Measurements from ENCODE around the gene FLOT1. TPM values are rescaled to one million over a fixed set of nuclear protein-coding genes. Genes with fewer than 3 reads are reported as not detected.

Gene FLOT1
- total RNA-seq, 4 donors from 2014 or later = 96.9 to 127 (median 117) TPM

DNA sequence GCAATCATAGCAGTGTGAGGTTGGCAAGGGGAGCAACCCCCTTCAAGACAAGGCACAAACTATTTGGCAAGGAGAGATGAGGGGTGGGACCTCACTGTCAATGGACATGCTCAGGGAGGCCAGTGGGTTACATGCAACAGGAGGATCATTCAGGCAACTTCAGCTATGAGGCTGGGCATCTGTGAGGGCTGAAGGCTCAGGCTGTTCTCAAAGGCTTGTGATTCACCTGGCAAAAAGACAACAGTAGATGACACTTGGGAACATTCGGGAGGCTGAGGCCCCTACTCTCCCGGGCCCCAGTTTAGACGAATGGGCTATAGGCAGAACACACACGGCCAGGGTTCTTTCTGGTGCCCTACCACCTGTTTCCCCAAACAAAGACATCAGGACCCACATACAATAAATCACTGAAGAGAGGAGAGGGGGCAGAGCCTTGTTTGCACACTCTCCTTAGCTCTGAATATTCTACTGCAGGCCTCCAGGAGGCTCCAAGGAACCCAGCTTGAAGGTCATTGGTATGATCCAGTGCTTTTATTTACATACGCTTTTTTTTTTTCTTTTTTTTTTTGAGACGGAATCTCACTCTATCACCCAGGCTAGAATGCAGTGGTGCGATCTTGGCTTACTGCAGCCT lies 14.4 kb downstream of the FLOT1 start:
- intact Hi-C loops (cut with DNase I; ENCODE audit: low total_unique reads) = no loop called here
- peak in 1 of 2 donors; percentile 42 for ATAC-seq
- Histone ChIP-seq H3K4me3 (no peak overlapping the region), H3K36me3 (peaks cover 0 to 93% of the 10 kb centered on the region in 2 donors), H3K9me3 (no peaks in the 10 kb centered on the region), H3K27me3 (no peaks in the 10 kb centered on the region), H3K4me1 (peaks cover 0 to 6% of the 10 kb centered on the region in 2 donors), H3K27ac (peak overlapping the region in 2 of 4 donors; percentile 43 to 59)
- in situ Hi-C loops (cut with MboI; ENCODE audit: low sequenced_read_pairs in 4 of 4) = loop anchor here in 1 of 4 donors (25.0 kb wide), 1 partner anchor 159 kb away; the partner anchor contains the start of gene DDR1
- no peak for DNase-seq
- TF ChIP-seq POLR2A (IDR thresholded peaks at IDR 0.05) = no peak
- TF ChIP-seq, protein P1, sequence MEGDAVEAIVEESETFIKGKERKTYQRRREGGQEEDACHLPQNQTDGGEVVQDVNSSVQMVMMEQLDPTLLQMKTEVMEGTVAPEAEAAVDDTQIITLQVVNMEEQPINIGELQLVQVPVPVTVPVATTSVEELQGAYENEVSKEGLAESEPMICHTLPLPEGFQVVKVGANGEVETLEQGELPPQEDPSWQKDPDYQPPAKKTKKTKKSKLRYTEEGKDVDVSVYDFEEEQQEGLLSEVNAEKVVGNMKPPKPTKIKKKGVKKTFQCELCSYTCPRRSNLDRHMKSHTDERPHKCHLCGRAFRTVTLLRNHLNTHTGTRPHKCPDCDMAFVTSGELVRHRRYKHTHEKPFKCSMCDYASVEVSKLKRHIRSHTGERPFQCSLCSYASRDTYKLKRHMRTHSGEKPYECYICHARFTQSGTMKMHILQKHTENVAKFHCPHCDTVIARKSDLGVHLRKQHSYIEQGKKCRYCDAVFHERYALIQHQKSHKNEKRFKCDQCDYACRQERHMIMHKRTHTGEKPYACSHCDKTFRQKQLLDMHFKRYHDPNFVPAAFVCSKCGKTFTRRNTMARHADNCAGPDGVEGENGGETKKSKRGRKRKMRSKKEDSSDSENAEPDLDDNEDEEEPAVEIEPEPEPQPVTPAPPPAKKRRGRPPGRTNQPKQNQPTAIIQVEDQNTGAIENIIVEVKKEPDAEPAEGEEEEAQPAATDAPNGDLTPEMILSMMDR (IDR thresholded peaks at IDR 0.05 in 4 of 5, conservative IDR thresholded peaks at IDR 0.05 in 1 of 5) = no peak

DNA sequence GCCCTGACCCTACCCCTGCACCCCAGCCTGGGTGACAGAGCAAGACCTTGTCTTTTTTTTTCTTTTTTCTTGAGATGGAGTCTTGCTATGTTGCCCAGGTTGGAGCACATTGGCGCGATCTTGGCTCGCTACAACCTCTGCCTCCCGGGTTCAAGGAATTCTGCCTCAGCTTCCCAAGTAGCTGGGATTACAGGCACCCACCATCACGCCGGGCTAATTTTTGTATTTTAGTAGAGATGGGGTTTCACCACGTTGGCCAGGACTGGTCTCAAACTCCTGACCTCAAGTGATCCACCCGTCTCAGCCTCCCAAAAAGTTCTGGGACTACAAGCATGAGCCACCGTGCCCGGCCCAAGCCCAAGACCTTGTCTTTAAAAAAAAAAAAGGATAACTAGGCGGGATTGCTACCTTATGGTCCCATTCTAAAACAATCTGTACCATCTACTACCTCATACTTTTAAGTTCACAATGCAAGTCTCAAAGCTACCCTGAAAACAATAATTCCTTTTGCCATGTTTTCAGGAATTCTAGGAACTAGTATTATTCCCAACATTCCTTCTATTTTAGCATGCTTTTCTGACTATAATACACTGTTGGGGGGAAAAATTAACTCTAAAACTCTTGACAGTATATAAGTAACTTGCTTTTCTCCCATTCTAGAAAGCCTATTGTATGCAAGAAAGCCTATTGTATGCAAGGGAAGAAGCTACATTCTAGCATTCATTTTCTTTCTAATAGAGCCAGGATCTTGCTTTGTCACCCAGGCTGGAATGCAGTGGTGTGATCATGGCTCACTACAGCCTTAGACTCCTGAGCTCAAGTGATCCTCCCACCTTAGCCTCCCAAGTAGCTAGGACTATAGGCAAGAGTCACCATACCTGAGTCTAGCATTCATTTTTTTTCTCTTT lies 15.7 kb downstream of the FLOT1 start:
- in situ Hi-C loops (cut with MboI; ENCODE audit: low sequenced_read_pairs in 4 of 4) = loop anchor here in 1 of 4 donors (25.0 kb wide), 1 partner anchor 161 kb away; the partner anchor contains the start of gene DDR1
- TF ChIP-seq POLR2A (IDR thresholded peaks at IDR 0.05) = no peak
- TF ChIP-seq, protein P1 (IDR thresholded peaks at IDR 0.05 in 4 of 5, conservative IDR thresholded peaks at IDR 0.05 in 1 of 5) = no peak
- Histone ChIP-seq H3K9me3 (no peaks in the 10 kb centered on the region), H3K4me1 (peaks cover 8 to 17% of the 10 kb centered on the region in 2 donors), H3K36me3 (peaks cover 0 to 84% of the 10 kb centered on the region in 2 donors), H3K27ac (peak overlapping the region in 1 of 4 donors; percentile 43), H3K4me3 (no peak overlapping the region), H3K27me3 (no peaks in the 10 kb centered on the region)
- DNase-seq (no peak), ATAC-seq (no peak)
- intact Hi-C loops (cut with DNase I; ENCODE audit: low total_unique reads) = no loop called here

DNA sequence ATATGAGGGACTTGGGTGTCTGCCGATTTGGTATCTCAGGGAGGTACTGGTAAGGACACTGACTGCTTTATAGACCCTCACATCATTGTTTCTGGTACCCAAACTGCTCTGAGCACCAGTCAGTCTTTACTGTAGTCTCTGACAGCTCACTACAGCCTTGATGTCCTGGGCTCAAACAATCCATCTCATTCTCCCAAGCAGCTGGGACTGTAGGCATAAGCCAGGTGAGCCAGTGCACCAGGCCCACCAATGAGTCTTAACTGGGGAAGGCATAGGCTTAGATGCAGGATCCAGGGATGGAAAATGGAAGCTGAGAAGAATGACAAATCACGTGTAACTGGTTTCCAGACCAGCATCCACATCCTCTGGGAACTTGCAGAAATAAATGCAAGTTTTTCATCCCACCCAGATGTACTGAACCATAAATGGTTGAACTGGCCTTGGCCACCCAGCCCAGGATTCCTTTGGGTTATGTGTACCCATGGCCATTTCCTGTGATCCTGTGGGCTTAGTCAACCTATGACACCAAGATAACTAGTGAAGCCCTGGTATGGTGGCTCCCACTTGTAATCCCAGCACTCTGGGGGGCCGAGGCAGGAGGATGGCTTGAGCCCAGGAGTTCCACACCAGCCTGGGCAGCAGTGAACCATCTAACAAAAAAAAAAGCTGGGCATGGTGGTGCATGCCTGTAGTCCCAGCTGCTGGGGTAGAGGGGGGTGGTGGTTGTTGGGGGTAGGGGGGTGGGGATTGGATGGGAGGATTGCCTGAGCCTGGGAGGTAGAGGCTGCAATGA lies 16.6 kb downstream of the FLOT1 start:
- ATAC-seq = no peak
- intact Hi-C loops (cut with DNase I; ENCODE audit: low total_unique reads) = no loop called here
- H3K4me1 ChIP-seq = peaks cover 11 to 18% of the 10 kb centered on the region in 2 donors

More for the DNA sequence above, 16.6 kb downstream of the FLOT1 start:
- Histone ChIP-seq H3K27ac (peak overlapping the region in 1 of 4 donors; percentile 10), H3K27me3 (no peaks in the 10 kb centered on the region), H3K9me3 (no peaks in the 10 kb centered on the region), H3K36me3 (peaks cover 0 to 80% of the 10 kb centered on the region in 2 donors), H3K4me3 (no peak overlapping the region)
- in situ Hi-C loops (cut with MboI; ENCODE audit: low sequenced_read_pairs in 4 of 4) = loop anchor here in 1 of 4 donors (25.0 kb wide), 1 partner anchor 161 kb away; the partner anchor contains the start of gene DDR1
- TF ChIP-seq, protein P1 (IDR thresholded peaks at IDR 0.05 in 4 of 5, conservative IDR thresholded peaks at IDR 0.05 in 1 of 5) = no peak
- TF ChIP-seq POLR2A (IDR thresholded peaks at IDR 0.05) = no peak
- no peak for DNase-seq
